Uterus (tissue), 2 donors: ENCODE results near the gene PRAME.

Source experiments
- POLR2A ChIP-seq, 2 donors: fragments of 450-650 bp; IDR thresholded peaks; one replicate each; pipeline ENCODE4 v1.6.1; 2016; ENCODE audit warnings: antibody characterized with exemption in 2 of 2, mild to moderate bottlenecking in 1 of 2, moderate library complexity in 1 of 2
- TF ChIP-seq, protein P1 (sequence below), 4 experiments: fragments of 200-600 bp in 2 of 4; fragments of 450-650 bp in 2 of 4; sonication (generic) in 2 of 4; IDR thresholded peaks; one replicate each; pipeline ENCODE4 v1.5.1; 2016 to 2019; ENCODE audit warnings: antibody characterized with exemption in 4 of 4, mild to moderate bottlenecking in 2 of 4, moderate library complexity in 1 of 4

DNA sequence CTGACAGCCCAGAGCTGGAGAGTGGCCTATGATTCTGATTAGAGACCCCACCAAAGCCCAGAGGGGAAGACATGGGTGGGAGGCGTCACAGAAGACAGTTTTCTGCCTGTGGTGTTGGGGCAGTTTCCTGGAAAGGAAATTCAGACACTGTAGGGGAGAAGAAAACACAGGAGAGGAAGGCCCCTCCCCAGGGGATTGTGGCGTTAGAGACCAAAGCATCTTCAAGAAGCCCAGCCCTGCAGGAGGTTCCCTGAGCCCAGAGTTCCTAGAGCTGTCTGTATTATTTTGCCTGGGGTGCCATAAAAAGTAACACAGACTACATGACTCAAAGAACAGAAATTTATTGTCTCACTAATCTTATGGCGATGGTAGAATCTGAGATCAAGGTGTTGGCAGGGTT is 40.2 kb upstream of the PRAME start:
- TF ChIP-seq, protein P1, sequence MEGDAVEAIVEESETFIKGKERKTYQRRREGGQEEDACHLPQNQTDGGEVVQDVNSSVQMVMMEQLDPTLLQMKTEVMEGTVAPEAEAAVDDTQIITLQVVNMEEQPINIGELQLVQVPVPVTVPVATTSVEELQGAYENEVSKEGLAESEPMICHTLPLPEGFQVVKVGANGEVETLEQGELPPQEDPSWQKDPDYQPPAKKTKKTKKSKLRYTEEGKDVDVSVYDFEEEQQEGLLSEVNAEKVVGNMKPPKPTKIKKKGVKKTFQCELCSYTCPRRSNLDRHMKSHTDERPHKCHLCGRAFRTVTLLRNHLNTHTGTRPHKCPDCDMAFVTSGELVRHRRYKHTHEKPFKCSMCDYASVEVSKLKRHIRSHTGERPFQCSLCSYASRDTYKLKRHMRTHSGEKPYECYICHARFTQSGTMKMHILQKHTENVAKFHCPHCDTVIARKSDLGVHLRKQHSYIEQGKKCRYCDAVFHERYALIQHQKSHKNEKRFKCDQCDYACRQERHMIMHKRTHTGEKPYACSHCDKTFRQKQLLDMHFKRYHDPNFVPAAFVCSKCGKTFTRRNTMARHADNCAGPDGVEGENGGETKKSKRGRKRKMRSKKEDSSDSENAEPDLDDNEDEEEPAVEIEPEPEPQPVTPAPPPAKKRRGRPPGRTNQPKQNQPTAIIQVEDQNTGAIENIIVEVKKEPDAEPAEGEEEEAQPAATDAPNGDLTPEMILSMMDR (IDR thresholded peaks at IDR 0.05): no peak
- no peak for TF ChIP-seq POLR2A (IDR thresholded peaks at IDR 0.05)
